HepG2 (cell line): ENCODE data around the gene GNB1. TPM values are rescaled to one million over a fixed set of nuclear protein-coding genes. Genes with fewer than 3 reads are reported as not detected.
A peak's percentile ranks its signal among the peaks of the same experiment; 100 is the strongest.

Experiments
- ARID4A ChIP-seq: sonication (generic); formaldehyde crosslinking; IDR thresholded peaks from 2 replicates; pipeline ENCODE4 v1.5.0; 2020; ENCODE audit warnings: mild to moderate bottlenecking, missing genetic modification reagents, borderline replicate concordance
- CBX1 ChIP-seq: IDR thresholded peaks from one replicate; pipeline ENCODE4 v1.6.1; 2016; ENCODE audit warnings: antibody characterized with exemption, low read depth
- DMAP1 ChIP-seq: IDR thresholded peaks from 2 replicates; pipeline ENCODE4 v1.6.1; 2016
- ETV5 ChIP-seq: IDR thresholded peaks from 2 replicates; pipeline ENCODE4 v1.6.1; 2018; ENCODE audit warnings: missing biosample characterization, missing genetic modification reagents, inconsistent platforms, borderline replicate concordance
- GATA4 ChIP-seq: sonication (generic); IDR thresholded peaks from 2 replicates; pipeline ENCODE4 v1.6.1; 2016; ENCODE audit warnings: antibody characterized with exemption, low read depth, borderline replicate concordance
- GLI4 ChIP-seq: sonication (generic); formaldehyde crosslinking; IDR thresholded peaks from 2 replicates; pipeline ENCODE4 v1.5.1; 2020; ENCODE audit warnings: missing genetic modification reagents, mild to moderate bottlenecking, moderate library complexity, borderline replicate concordance
- HDAC1 ChIP-seq: sonication (generic); formaldehyde crosslinking; IDR thresholded peaks from 2 replicates; pipeline ENCODE4 v1.5.1; 2020; ENCODE audit warnings: mild to moderate bottlenecking, missing genetic modification reagents
- HMG20A ChIP-seq: IDR thresholded peaks from 2 replicates; pipeline ENCODE4 v1.6.1; 2016; ENCODE audit warnings: borderline replicate concordance
- KLF12 ChIP-seq: sonication (generic); formaldehyde crosslinking; IDR thresholded peaks from 2 replicates; pipeline ENCODE4 v1.4.0; 2020; ENCODE audit warnings: missing genetic modification reagents, borderline replicate concordance
- MEF2D ChIP-seq: sonication (generic); formaldehyde crosslinking; IDR thresholded peaks from 2 replicates; pipeline ENCODE4 v1.5.1; 2020; ENCODE audit warnings: mild to moderate bottlenecking, missing genetic modification reagents
- MTF2 ChIP-seq: sonication (generic); formaldehyde crosslinking; IDR thresholded peaks from 2 replicates; pipeline ENCODE4 v1.5.0; 2020; ENCODE audit warnings: missing genetic modification reagents, borderline replicate concordance
- NFKB2 ChIP-seq: sonication (generic); formaldehyde crosslinking; IDR thresholded peaks from 2 replicates; pipeline ENCODE4 v1.4.0; 2020; ENCODE audit warnings: missing genetic modification reagents, borderline replicate concordance
- REST ChIP-seq, 2 experiments: IDR thresholded peaks; 2 replicates each; pipeline ENCODE4 v1.6.1; 2011 to 2012; ENCODE audit warnings: low read length in 2 of 2, borderline replicate concordance in 1 of 2, low read depth in 1 of 2, mild to moderate bottlenecking in 1 of 2, moderate library complexity in 1 of 2
- SMARCC2 ChIP-seq: fragments of 450-650 bp; IDR thresholded peaks from 2 replicates; pipeline ENCODE4 v1.6.1; 2017; ENCODE audit warnings: antibody characterized with exemption, mild to moderate bottlenecking
- SOX6 ChIP-seq, 2 experiments: fragments of 450-650 bp in 1 of 2; sonication (generic) in 1 of 2; formaldehyde crosslinking in 1 of 2; IDR thresholded peaks; 2 replicates each; pipeline versions ENCODE4 v1.4.0 to v1.6.1; 2017 to 2020; ENCODE audit warnings: antibody characterized with exemption in 1 of 2, mild to moderate bottlenecking in 1 of 2, missing genetic modification reagents in 1 of 2
- ZFX ChIP-seq: sonication (generic); formaldehyde crosslinking; IDR thresholded peaks from 2 replicates; pipeline ENCODE4 v1.4.0; 2020; ENCODE audit warnings: mild to moderate bottlenecking, low read depth, missing genetic modification reagents, moderate library complexity
- ZNF879 ChIP-seq: sonication (generic); formaldehyde crosslinking; IDR thresholded peaks from 2 replicates; pipeline ENCODE4 v1.8.1; 2023; ENCODE audit warnings: missing genetic modification reagents
- polyA plus RNA-seq, 8 experiments: library from polyadenylated mRNA; depleted of rRNA in 3 of 8; stranded (reverse) in 7 of 8; unstranded in 1 of 8; fragments of >200 nt; fragmentation: Illumina TruSeq in 4 of 8; extraction: Trizol in 4 of 8; gene quantifications; 2 replicates each; pipeline versions ENCODE4 v1.2.1 to v1.2.3, GENCODE V29; 2011 to 2016; ENCODE audit warnings: low read depth in 4 of 8, missing spikeins in 1 of 8, mixed read lengths in 1 of 8; ENCODE audit not compliant: insufficient read depth in 1 of 8
- total RNA-seq, 5 experiments: library from RNA; depleted of rRNA; stranded (reverse); fragments of >200 nt; fragmentation: Illumina TruSeq; extraction: Trizol; gene quantifications; 2 replicates each; pipeline ENCODE4 v1.2.3, GENCODE V29; 2016; ENCODE audit warnings: low read depth in 1 of 5
- TF ChIP-seq, protein P1 (sequence below): sonication (generic); formaldehyde crosslinking; IDR thresholded peaks from 2 replicates; pipeline ENCODE4 v1.5.0; 2020; ENCODE audit warnings: mild to moderate bottlenecking, missing genetic modification reagents

Gene GNB1
- total and polyA plus RNA-seq, 2 of the 13 experiments (the other 11 are each of a cell fraction or from before 2014, with no cell fraction given): 66.2 to 327 TPM

DNA sequence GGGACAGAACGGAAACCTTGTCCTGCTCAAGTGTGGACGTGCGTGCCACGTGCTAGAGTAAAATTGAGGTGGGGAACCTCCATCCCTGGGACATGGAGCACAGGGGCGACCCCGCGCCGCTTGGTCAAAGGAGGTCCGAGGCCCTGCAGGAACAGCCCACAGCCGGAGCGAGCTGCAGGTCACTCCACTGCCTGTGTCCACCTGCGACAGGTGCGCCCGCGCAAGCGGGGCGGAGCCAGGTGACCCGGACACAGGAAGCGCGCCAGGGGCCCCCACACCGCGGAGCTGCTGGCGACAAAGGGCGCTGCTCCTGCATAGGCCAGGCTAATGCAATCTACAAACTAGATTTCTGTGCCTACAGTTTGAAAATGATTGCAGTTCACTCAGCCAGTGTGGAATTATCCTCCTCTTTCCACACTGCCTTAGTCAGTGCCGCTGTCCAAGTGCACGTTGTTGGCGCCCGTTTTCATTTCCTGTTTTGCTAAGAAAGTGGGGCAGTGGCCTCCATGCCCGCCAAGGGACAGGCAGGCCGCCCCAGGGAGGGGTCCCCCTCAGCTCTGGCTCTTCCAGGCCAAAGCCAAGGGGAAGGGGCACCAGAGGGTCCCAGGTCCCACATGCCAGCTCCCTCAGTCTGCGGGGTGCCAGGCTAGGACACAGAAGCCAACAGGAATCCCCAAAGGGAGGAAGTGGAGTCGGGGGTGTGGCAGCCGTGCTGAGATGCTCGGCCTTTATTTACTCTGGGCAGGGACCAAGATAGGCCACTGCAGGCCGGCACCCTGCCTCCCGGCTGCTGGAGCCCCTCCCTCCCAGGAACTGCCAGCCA lies 108.3 kb downstream of the GNB1 start (continued):
- TF ChIP-seq REST (IDR thresholded peaks at IDR 0.05; ENCODE audit: borderline replicate concordance in 1 of 2, low read depth in 1 of 2, low read length in 2 of 2): no peak
- no peak for TF ChIP-seq SOX6 (IDR thresholded peaks at IDR 0.05)
- peak; percentile 27; the same call in 1 of the 2 replicates for TF ChIP-seq SOX6 (CRISPR knock-in tag; IDR thresholded peaks at IDR 0.05)
- TF ChIP-seq ETV5: peak; percentile 72; the same call in 1 of the 2 replicates
- peak; percentile 73 for TF ChIP-seq ZFX (CRISPR knock-in tag)
- TF ChIP-seq GATA4: no peak
- TF ChIP-seq NFKB2: peak; percentile 30; the same call in 1 of the 2 replicates
- TF ChIP-seq DMAP1 (CRISPR knock-in tag): peak; percentile 72; the same call in 1 of the 2 replicates
- TF ChIP-seq ZNF879 (CRISPR knock-in tag): 0 out of 2 replicates have a peak, but pooled peaks have one; percentile 43
- TF ChIP-seq SMARCC2: no peak
- no peak for TF ChIP-seq MTF2 (CRISPR knock-in tag)
- TF ChIP-seq GLI4 (CRISPR knock-in tag): peak; percentile 69; the same call in 1 of the 2 replicates
- peak; percentile 28 for TF ChIP-seq CBX1
- peak; percentile 47; the same call in 1 of the 2 replicates for TF ChIP-seq HDAC1 (CRISPR knock-in tag)
- TF ChIP-seq KLF12: peak; percentile 47; the same call in 1 of the 2 replicates
- TF ChIP-seq ARID4A (CRISPR knock-in tag): peak; percentile 64; the same call in 1 of the 2 replicates
- no peak for TF ChIP-seq MEF2D (CRISPR knock-in tag)
- TF ChIP-seq HMG20A (CRISPR knock-in tag): no peak
- TF ChIP-seq, protein P1, sequence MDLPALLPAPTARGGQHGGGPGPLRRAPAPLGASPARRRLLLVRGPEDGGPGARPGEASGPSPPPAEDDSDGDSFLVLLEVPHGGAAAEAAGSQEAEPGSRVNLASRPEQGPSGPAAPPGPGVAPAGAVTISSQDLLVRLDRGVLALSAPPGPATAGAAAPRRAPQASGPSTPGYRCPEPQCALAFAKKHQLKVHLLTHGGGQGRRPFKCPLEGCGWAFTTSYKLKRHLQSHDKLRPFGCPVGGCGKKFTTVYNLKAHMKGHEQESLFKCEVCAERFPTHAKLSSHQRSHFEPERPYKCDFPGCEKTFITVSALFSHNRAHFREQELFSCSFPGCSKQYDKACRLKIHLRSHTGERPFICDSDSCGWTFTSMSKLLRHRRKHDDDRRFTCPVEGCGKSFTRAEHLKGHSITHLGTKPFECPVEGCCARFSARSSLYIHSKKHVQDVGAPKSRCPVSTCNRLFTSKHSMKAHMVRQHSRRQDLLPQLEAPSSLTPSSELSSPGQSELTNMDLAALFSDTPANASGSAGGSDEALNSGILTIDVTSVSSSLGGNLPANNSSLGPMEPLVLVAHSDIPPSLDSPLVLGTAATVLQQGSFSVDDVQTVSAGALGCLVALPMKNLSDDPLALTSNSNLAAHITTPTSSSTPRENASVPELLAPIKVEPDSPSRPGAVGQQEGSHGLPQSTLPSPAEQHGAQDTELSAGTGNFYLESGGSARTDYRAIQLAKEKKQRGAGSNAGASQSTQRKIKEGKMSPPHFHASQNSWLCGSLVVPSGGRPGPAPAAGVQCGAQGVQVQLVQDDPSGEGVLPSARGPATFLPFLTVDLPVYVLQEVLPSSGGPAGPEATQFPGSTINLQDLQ (CRISPR knock-in tag): peak; percentile 78; the same call in 1 of the 2 replicates
